WI38 (cell line): ENCODE results near the gene WFIKKN1.

Experiments
- H3K4me3 ChIP-seq: 2 replicates; pipeline ENCODE4 v1.5.1; 2011; ENCODE audit warnings: low read depth, mild to moderate bottlenecking, control low read depth, low read length
- CTCF ChIP-seq: IDR thresholded peaks from 2 replicates; pipeline ENCODE4 v1.5.1; 2012; ENCODE audit warnings: low read depth, mild to moderate bottlenecking, control low read depth, low read length

The WFIKKN1 gene

GRCh38 chr16:654034-654433, 23.2 kb downstream of the WFIKKN1 start:
- no peak for TF ChIP-seq CTCF
- H3K4me3 ChIP-seq, result no peak overlapping the region

DNA sequence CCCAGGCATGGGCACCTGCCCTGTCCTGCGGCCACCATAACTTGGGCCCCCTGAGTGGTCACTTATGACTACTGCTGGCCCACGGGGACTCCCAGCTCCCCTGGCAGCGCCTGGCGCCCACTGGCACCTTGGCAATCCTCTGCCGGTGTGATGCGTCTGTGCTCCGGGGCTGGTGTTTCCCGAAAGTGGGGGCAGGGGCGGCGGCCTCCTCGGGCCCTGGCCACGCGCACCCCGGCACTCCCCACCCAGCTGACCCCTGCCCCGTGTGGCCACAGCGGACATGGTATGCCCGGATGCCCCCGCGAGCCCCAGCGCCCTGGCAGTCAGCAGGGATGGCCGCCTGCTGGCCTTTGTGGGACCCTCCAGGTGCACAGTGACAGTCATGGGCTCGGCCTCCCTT, 26.7 kb downstream of the WFIKKN1 start:
- no peak for TF ChIP-seq CTCF
- H3K4me3 ChIP-seq, result no peak overlapping the region

DNA sequence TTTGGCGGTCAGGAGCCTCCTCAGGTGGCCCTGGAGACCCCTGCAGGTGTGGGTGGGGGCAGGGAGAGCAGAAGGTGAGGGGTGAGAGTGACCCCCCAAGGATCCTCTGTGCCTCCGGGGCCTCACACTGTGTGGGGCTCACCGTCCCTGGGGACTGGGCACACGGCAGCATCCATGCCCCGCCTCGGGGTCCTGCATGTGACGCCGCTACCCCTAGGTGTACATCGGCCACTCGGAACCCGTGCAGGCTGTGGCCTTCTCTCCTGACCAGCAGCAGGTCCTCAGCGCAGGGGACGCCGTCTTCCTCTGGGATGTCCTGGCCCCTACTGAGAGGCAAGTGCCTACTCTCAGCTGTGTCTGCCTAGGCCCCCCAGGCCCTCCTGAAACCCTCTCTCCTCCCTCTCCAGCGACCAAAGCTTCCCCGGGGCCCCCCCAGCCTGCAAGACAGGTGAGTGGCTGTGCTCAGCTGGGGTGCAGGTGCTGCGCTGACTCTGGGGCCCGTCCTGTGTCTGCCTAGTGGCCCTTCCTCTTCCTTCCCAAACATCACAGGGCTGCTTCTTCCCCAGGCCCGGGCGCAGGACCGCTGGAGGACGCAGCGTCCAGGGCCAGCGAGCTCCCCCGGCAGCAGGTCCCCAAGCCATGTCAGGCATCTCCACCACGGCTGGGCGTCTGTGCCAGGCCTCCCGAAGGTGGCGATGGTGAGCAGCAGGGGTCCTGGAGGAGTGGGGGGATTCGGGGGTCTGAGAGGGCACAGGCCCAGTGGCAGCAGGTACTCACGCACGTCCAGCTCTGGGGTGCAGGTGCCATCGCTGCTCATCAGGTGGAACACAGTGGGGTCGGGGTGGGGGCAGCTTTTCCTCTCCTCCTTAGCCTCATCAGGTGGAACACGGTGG, 28.1 kb downstream of the WFIKKN1 start:
- TF ChIP-seq CTCF, result no peak
- H3K4me3 ChIP-seq, result no peak overlapping the region

GRCh38 chr16:659618-660017, 28.8 kb downstream of the WFIKKN1 start:
- no peak for TF ChIP-seq CTCF
- H3K4me3 ChIP-seq, result no peak overlapping the region

DNA sequence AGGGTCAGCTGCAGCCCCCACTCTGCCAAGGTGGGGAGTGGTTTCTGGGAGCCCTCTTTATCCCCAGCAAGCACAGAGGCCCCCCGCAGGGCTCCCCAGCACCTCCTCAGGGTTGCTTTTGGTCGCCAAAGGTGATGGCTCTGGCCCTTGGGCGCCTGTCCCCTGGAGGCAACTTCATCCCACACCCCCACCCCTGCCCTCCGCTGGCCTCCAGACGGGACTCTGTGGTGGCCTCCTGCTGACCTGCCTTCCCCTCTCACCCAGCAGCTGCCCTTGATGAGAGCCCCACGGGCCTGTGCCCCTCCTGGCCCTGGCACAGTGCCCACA, 29.3 kb downstream of the WFIKKN1 start:
- TF ChIP-seq CTCF, result no peak
- H3K4me3 ChIP-seq, result no peak overlapping the region

DNA sequence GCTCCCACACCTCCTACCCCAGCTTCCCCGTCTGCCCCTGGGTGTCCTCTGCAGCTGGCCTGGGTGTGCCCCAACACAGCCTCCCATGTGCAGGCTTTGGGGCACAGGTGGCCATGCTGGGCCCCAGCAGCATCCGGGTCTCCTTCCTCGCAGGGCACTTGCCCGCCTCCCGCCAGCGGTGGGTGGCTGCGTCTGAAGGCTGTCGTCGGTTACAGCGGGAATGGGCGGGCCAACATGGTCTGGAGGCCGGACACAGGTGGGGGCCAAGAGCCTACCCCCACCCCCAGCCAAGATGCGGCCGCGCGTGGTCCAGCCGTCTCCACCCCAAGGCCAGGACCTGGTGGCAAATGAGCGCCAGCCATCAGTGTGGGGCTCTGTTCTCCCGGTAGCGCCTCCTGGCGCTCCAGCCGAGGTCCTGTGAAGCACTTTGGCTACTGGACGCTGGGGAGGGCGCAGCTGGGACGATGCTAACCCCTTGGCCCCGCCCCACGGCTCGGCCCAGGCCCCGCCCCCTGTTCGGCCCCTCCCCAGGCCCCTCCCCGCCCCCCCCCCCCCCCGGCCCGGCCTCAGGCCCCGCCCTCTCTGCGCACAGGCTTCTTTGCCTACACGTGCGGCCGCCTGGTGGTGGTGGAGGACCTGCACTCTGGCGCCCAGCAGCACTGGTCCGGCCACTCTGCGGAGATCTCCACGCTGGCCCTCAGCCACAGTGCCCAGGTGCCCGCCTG, 29.8 kb downstream of the WFIKKN1 start:
- no peak overlapping the region for H3K4me3 ChIP-seq
- TF ChIP-seq CTCF, result no peak

DNA sequence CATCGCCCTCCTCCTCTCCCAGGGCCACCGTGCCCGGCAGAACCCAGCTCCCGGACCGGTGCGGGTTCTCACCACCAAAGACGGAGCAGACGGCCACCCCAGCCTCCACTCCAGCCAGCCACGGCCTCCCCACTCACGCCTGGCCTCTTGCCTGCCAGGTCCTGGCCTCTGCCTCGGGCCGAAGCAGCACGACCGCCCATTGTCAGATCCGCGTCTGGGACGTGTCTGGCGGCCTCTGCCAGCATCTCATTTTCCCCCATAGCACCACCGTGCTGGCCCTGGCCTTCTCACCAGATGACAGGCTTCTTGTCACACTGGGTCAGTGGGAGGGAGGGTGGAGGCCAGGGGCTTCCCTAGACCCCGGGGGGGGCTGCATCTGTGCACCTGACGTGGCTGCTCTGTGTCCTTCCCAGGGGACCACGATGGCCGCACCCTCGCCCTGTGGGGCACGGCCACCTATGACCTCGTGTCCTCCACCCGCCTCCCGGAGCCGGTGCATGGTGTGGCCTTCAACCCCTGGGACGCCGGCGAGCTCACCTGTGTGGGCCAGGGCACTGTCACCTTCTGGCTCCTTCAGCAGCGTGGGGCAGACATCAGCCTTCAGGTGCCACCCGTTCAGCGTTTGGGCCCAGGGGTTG, 30.5 kb downstream of the WFIKKN1 start:
- no peak overlapping the region for H3K4me3 ChIP-seq
- no peak for TF ChIP-seq CTCF
